HEK293 (cell line): Measurements from ENCODE around the gene MBOAT7.

Experiments used
- CTCF ChIA-PET: fragments of 350-600 bp; formaldehyde crosslinking; extraction: SDS; loops from one replicate; lab custom pipeline; 2021; ENCODE audit warnings: antibody characterized with exemption; lab: Yijun Ruan, JAX
- POLR2A ChIA-PET: fragments of 300-600 bp; formaldehyde crosslinking; extraction: SDS; loops from one replicate; lab custom pipeline; 2020; ENCODE audit warnings: antibody characterized with exemption, inconsistent platforms; lab: Yijun Ruan, JAX
- H3K27ac ChIP-seq: fragments of 200-500 bp; sonication (Bioruptor generic); 2 replicates; pipeline ENCODE4 v1.5.1; 2014; ENCODE audit warnings: low read depth, low read length, control low read depth, inconsistent platforms; ENCODE audit errors: extremely low read depth
- H3K36me3 ChIP-seq, 2 experiments: fragments of 200-500 bp in 1 of 2; sonication (Bioruptor generic) in 1 of 2; 1 replicate in 1 of 2; 2 replicates in 1 of 2; pipeline ENCODE4 v1.5.1; 2014 to 2017; ENCODE audit warnings: inconsistent platforms in 2 of 2, low read length in 2 of 2; ENCODE audit not compliant: control insufficient read depth in 2 of 2, insufficient read depth in 1 of 2
- H3K4me1 ChIP-seq: fragments of 200-500 bp; sonication (Bioruptor generic); 2 replicates; pipeline ENCODE4 v1.5.1; 2014; ENCODE audit warnings: mild to moderate bottlenecking, low read length, inconsistent platforms; ENCODE audit not compliant: control insufficient read depth, insufficient read depth
- H3K4me3 ChIP-seq: 2 replicates; pipeline ENCODE4 v1.5.1; 2011; ENCODE audit warnings: low read depth, mild to moderate bottlenecking, control low read depth, low read length, moderate library complexity
- H3K9me3 ChIP-seq: fragments of 200-500 bp; sonication (Bioruptor generic); 2 replicates; pipeline ENCODE4 v1.5.1; 2014; ENCODE audit warnings: low read depth, low read length, inconsistent platforms; ENCODE audit not compliant: control insufficient read depth, insufficient read depth
- EGR2 ChIP-seq: fragments of 450-650 bp; formaldehyde crosslinking; IDR thresholded peaks from 2 replicates; pipeline ENCODE4 v1.5.1; 2016; ENCODE audit warnings: low read depth, missing biosample characterization, missing genetic modification characterization
- IKZF3 ChIP-seq: fragments of 450-650 bp; IDR thresholded peaks from 2 replicates; pipeline ENCODE4 v1.5.0; 2018; ENCODE audit warnings: missing biosample characterization, mild to moderate bottlenecking, missing genetic modification characterization, moderate library complexity
- OSR2 ChIP-seq: fragments of 450-650 bp; formaldehyde crosslinking; IDR thresholded peaks from 2 replicates; pipeline ENCODE4 v1.5.1; 2016; ENCODE audit warnings: missing biosample characterization, missing genetic modification characterization
- PRDM1 ChIP-seq: fragments of 450-650 bp; formaldehyde crosslinking; IDR thresholded peaks from 2 replicates; pipeline ENCODE4; 2016; ENCODE audit warnings: missing biosample characterization, missing genetic modification characterization
- REPIN1 ChIP-seq: fragments of 450-650 bp; formaldehyde crosslinking; IDR thresholded peaks from 2 replicates; pipeline ENCODE4 v1.5.1; 2017; ENCODE audit warnings: missing biosample characterization, missing genetic modification characterization, low read depth
- TCF7L2 ChIP-seq: IDR thresholded peaks from 2 replicates; pipeline ENCODE4 v1.6.1; 2011; ENCODE audit warnings: low read depth, mild to moderate bottlenecking, inconsistent platforms, low read length, moderate library complexity, borderline replicate concordance
- ZBTB1 ChIP-seq: fragments of 450-650 bp; formaldehyde crosslinking; IDR thresholded peaks from 2 replicates; pipeline ENCODE4 v1.5.1; 2016; ENCODE audit warnings: missing biosample characterization, missing genetic modification characterization
- ZFP37 ChIP-seq: fragments of 450-650 bp; formaldehyde crosslinking; IDR thresholded peaks from 2 replicates; pipeline ENCODE4 v1.5.1; 2016; ENCODE audit warnings: missing biosample characterization, missing genetic modification characterization
- ZNF132 ChIP-seq: fragments of 450-650 bp; formaldehyde crosslinking; IDR thresholded peaks from 2 replicates; pipeline ENCODE4 v1.5.1; 2017; ENCODE audit warnings: missing biosample characterization, missing genetic modification characterization, borderline replicate concordance
- ZNF155 ChIP-seq: fragments of 450-650 bp; formaldehyde crosslinking; IDR thresholded peaks from 2 replicates; pipeline ENCODE4 v1.5.1; 2016; ENCODE audit warnings: missing biosample characterization, missing genetic modification characterization
- ZNF169 ChIP-seq: fragments of 450-650 bp; formaldehyde crosslinking; IDR thresholded peaks from 2 replicates; pipeline ENCODE4 v1.5.1; 2016; ENCODE audit warnings: missing biosample characterization, missing genetic modification characterization
- ZNF202 ChIP-seq: fragments of 450-650 bp; formaldehyde crosslinking; IDR thresholded peaks from 2 replicates; pipeline ENCODE4 v1.5.1; 2016; ENCODE audit warnings: missing biosample characterization, missing genetic modification characterization, borderline replicate concordance
- ZNF335 ChIP-seq: fragments of 450-650 bp; formaldehyde crosslinking; conservative IDR thresholded peaks from 2 replicates; pipeline ENCODE4 v1.5.1; 2016; ENCODE audit warnings: missing biosample characterization, missing genetic modification characterization
- ZNF423 ChIP-seq: fragments of 450-650 bp; formaldehyde crosslinking; IDR thresholded peaks from 2 replicates; pipeline ENCODE4 v1.5.1; 2016; ENCODE audit warnings: missing biosample characterization, missing genetic modification characterization
- ZNF555 ChIP-seq: fragments of 450-650 bp; formaldehyde crosslinking; conservative IDR thresholded peaks from 2 replicates; pipeline ENCODE4 v1.5.1; 2017; ENCODE audit warnings: missing biosample characterization, mild to moderate bottlenecking, missing genetic modification characterization, inconsistent platforms
- TF ChIP-seq, protein P1 (sequence below): fragments of 450-650 bp; formaldehyde crosslinking; IDR thresholded peaks from 2 replicates; pipeline ENCODE4 v1.5.1; 2016; ENCODE audit warnings: missing biosample characterization, missing genetic modification characterization
- TF ChIP-seq, protein P2 (sequence below): sonication (generic); formaldehyde crosslinking; IDR thresholded peaks from 2 replicates; pipeline ENCODE4 v1.8.1; 2022; ENCODE audit warnings: mild to moderate bottlenecking, moderate library complexity, missing genetic modification reagents
- TF ChIP-seq, protein P3 (sequence below): fragments of 450-650 bp; formaldehyde crosslinking; optimal IDR thresholded peaks from 2 replicates; pipeline ENCODE3; 2016; ENCODE audit warnings: missing biosample characterization, mild to moderate bottlenecking, missing genetic modification characterization
- TF ChIP-seq, protein P4 (sequence below): fragments of 450-650 bp; formaldehyde crosslinking; IDR thresholded peaks from 2 replicates; pipeline ENCODE4 v1.5.1; 2016; ENCODE audit warnings: missing biosample characterization, missing genetic modification characterization
- TF ChIP-seq, protein P5 (sequence below): fragments of 450-650 bp; formaldehyde crosslinking; IDR thresholded peaks from 2 replicates; pipeline ENCODE4; 2016; ENCODE audit warnings: missing biosample characterization, missing genetic modification characterization
- TF ChIP-seq, protein P6 (sequence below): fragments of 450-650 bp; formaldehyde crosslinking; IDR thresholded peaks from 2 replicates; pipeline ENCODE4 v1.5.1; 2016; ENCODE audit warnings: missing biosample characterization, missing genetic modification characterization
- TF ChIP-seq, protein P7 (sequence below): fragments of 450-650 bp; formaldehyde crosslinking; IDR thresholded peaks from 2 replicates; pipeline ENCODE4 v1.5.1; 2017; ENCODE audit warnings: missing biosample characterization, missing genetic modification characterization
- TF ChIP-seq, protein P8 (sequence below): fragments of 450-650 bp; formaldehyde crosslinking; IDR thresholded peaks from 2 replicates; pipeline ENCODE4 v1.5.1; 2017; ENCODE audit warnings: missing biosample characterization, missing genetic modification characterization
- TF ChIP-seq, protein P9 (sequence below): fragments of 450-650 bp; formaldehyde crosslinking; IDR thresholded peaks from 2 replicates; pipeline ENCODE4 v1.5.1; 2016; ENCODE audit warnings: missing biosample characterization, missing genetic modification characterization

MBOAT7 gene

DNA sequence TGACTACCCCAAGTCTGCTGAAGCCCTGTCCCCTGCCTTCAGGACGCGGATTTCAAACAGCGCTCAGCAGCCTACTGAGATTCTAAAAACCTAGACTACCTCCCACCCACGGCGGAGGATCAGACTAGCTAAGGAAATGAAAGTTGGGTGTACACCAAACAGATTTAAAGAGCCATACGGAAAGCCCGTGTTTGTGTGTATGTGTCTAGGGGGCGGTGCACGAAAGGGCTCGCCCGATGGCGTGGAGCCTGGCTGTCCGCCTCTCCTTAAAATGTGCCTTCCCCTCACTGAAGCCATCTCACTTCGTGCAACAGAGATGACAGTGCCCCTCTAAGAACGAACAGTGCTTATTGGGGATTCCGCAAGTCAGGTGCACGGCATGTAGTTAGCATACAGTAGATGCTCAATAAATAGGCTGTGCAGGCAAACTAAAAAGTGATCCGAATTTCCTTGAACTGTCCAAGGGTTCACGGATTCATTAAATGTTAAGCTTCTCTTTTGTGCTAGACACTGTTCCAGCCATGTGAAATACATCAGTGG is 30.5 kb downstream of the MBOAT7 start:
- peaks cover 19 to 40% of the 10 kb centered on the region in 2 experiments for H3K36me3 ChIP-seq
- POLR2A ChIA-PET: interaction anchor here (1.1 to 3.2 kb wide), 11 partner anchors 10 to 51 kb away, joined by 3 to 60 read pairs (median 11); partner anchors contain the start of genes CNOT3, MBOAT7, PRPF31 and RPS9
- H3K27ac ChIP-seq: peak overlapping the region; percentile 63; the same call in 1 of the 2 replicates
- H3K4me1 ChIP-seq: peaks cover 4% of the 10 kb centered on the region; the same call in 1 of the 2 replicates
- CTCF ChIA-PET: interaction anchor here (0.7 to 1.9 kb wide), 7 partner anchors 9 to 232 kb away, joined by 3 to 15 read pairs (median 5); partner anchors contain the start of gene CNOT3
- no peaks in the 10 kb centered on the region for H3K9me3 ChIP-seq
- peak overlapping the region; percentile 96 for H3K4me3 ChIP-seq
- TF ChIP-seq REPIN1 (no peak), ZNF132 (no peak), IKZF3 (tag by site-specific recombination) (no peak), TCF7L2 (no peak), ZNF155 (no peak), ZNF169 (no peak), ZBTB1 (peak; percentile 62; the same call in 1 of the 2 replicates), ZNF423 (tag by site-specific recombination) (no peak), ZFP37 (tag by site-specific recombination) (no peak), OSR2 (tag by site-specific recombination) (no peak), EGR2 (tag by site-specific recombination) (no peak), PRDM1 (tag by site-specific recombination) (peak; percentile 62), ZNF202 (tag by site-specific recombination) (no peak), ZNF555 (tag by site-specific recombination) (no peak), ZNF335 (peak; percentile 86)
- TF ChIP-seq, protein P1, sequence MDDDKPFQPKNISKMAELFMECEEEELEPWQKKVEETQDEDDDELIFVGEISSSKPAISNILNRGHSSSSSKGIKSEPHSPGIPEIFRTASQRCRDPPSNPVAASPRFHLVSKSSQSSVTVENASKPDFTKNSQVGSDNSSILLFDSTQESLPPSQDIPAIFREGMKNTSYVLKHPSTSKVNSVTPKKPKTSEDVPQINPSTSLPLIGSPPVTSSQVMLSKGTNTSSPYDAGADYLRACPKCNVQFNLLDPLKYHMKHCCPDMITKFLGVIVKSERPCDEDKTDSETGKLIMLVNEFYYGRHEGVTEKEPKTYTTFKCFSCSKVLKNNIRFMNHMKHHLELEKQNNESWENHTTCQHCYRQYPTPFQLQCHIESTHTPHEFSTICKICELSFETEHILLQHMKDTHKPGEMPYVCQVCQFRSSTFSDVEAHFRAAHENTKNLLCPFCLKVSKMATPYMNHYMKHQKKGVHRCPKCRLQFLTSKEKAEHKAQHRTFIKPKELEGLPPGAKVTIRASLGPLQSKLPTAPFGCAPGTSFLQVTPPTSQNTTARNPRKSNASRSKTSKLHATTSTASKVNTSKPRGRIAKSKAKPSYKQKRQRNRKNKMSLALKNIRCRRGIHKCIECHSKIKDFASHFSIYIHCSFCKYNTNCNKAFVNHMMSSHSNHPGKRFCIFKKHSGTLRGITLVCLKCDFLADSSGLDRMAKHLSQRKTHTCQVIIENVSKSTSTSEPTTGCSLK (tag by site-specific recombination): no peak
- TF ChIP-seq, protein P2, sequence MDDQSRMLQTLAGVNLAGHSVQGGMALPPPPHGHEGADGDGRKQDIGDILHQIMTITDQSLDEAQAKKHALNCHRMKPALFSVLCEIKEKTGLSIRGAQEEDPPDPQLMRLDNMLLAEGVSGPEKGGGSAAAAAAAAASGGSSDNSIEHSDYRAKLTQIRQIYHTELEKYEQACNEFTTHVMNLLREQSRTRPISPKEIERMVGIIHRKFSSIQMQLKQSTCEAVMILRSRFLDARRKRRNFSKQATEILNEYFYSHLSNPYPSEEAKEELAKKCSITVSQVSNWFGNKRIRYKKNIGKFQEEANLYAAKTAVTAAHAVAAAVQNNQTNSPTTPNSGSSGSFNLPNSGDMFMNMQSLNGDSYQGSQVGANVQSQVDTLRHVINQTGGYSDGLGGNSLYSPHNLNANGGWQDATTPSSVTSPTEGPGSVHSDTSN (CRISPR knock-in tag): no peak
- TF ChIP-seq, protein P3, sequence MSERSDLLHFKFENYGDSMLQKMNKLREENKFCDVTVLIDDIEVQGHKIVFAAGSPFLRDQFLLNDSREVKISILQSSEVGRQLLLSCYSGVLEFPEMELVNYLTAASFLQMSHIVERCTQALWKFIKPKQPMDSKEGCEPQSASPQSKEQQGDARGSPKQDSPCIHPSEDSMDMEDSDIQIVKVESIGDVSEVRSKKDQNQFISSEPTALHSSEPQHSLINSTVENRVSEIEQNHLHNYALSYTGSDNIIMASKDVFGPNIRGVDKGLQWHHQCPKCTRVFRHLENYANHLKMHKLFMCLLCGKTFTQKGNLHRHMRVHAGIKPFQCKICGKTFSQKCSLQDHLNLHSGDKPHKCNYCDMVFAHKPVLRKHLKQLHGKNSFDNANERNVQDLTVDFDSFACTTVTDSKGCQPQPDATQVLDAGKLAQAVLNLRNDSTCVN (tag by site-specific recombination): peak; percentile 1
- TF ChIP-seq, protein P4, sequence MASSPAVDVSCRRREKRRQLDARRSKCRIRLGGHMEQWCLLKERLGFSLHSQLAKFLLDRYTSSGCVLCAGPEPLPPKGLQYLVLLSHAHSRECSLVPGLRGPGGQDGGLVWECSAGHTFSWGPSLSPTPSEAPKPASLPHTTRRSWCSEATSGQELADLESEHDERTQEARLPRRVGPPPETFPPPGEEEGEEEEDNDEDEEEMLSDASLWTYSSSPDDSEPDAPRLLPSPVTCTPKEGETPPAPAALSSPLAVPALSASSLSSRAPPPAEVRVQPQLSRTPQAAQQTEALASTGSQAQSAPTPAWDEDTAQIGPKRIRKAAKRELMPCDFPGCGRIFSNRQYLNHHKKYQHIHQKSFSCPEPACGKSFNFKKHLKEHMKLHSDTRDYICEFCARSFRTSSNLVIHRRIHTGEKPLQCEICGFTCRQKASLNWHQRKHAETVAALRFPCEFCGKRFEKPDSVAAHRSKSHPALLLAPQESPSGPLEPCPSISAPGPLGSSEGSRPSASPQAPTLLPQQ (tag by site-specific recombination): no peak
- TF ChIP-seq, protein P5, sequence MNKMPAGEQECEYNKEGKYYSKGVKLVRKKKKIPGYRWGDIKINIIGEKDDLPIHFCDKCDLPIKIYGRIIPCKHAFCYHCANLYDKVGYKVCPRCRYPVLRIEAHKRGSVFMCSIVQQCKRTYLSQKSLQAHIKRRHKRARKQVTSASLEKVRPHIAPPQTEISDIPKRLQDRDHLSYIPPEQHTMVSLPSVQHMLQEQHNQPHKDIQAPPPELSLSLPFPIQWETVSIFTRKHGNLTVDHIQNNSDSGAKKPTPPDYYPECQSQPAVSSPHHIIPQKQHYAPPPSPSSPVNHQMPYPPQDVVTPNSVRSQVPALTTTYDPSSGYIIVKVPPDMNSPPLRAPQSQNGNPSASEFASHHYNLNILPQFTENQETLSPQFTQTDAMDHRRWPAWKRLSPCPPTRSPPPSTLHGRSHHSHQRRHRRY (tag by site-specific recombination): no peak
- TF ChIP-seq, protein P6, sequence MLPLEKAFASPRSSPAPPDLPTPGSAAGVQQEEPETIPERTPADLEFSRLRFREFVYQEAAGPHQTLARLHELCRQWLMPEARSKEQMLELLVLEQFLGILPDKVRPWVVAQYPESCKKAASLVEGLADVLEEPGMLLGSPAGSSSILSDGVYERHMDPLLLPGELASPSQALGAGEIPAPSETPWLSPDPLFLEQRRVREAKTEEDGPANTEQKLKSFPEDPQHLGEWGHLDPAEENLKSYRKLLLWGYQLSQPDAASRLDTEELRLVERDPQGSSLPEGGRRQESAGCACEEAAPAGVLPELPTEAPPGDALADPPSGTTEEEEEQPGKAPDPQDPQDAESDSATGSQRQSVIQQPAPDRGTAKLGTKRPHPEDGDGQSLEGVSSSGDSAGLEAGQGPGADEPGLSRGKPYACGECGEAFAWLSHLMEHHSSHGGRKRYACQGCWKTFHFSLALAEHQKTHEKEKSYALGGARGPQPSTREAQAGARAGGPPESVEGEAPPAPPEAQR (tag by site-specific recombination): no peak
- TF ChIP-seq, protein P7, sequence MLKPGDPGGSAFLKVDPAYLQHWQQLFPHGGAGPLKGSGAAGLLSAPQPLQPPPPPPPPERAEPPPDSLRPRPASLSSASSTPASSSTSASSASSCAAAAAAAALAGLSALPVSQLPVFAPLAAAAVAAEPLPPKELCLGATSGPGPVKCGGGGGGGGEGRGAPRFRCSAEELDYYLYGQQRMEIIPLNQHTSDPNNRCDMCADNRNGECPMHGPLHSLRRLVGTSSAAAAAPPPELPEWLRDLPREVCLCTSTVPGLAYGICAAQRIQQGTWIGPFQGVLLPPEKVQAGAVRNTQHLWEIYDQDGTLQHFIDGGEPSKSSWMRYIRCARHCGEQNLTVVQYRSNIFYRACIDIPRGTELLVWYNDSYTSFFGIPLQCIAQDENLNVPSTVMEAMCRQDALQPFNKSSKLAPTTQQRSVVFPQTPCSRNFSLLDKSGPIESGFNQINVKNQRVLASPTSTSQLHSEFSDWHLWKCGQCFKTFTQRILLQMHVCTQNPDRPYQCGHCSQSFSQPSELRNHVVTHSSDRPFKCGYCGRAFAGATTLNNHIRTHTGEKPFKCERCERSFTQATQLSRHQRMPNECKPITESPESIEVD (tag by site-specific recombination): no peak
- TF ChIP-seq, protein P8, sequence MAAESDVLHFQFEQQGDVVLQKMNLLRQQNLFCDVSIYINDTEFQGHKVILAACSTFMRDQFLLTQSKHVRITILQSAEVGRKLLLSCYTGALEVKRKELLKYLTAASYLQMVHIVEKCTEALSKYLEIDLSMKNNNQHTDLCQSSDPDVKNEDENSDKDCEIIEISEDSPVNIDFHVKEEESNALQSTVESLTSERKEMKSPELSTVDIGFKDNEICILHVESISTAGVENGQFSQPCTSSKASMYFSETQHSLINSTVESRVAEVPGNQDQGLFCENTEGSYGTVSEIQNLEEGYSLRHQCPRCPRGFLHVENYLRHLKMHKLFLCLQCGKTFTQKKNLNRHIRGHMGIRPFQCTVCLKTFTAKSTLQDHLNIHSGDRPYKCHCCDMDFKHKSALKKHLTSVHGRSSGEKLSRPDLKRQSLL (tag by site-specific recombination): no peak
- TF ChIP-seq, protein P9, sequence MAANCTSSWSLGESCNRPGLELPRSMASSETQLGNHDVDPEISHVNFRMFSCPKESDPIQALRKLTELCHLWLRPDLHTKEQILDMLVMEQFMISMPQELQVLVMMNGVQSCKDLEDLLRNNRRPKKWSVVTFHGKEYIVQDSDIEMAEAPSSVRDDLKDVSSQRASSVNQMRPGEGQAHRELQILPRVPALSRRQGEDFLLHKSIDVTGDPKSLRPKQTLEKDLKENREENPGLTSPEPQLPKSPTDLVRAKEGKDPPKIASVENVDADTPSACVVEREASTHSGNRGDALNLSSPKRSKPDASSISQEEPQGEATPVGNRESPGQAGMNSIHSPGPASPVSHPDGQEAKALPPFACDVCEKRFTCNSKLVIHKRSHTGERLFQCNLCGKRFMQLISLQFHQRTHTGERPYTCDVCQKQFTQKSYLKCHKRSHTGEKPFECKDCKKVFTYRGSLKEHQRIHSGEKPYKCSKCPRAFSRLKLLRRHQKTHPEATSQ: no peak
